K562 (cell line): ENCODE measurements around the gene CENPN. TPM values are rescaled to one million over a fixed set of nuclear protein-coding genes. Genes with fewer than 3 reads are reported as not detected.

ENCODE experiments used
- AFF4 ChIP-seq: sonication (generic); formaldehyde crosslinking; IDR thresholded peaks from 2 replicates; pipeline ENCODE4 v1.8.0; 2023; ENCODE audit warnings: mild to moderate bottlenecking, missing genetic modification reagents
- BMI1 ChIP-seq: fragments of 150-350 bp; IDR thresholded peaks from 2 replicates; pipeline ENCODE4 v1.6.1; 2014; ENCODE audit warnings: low read length
- CBX1 ChIP-seq: sonication (generic); IDR thresholded peaks from 2 replicates; pipeline ENCODE4 v1.6.1; 2016; ENCODE audit warnings: antibody characterized with exemption, low read depth, mild to moderate bottlenecking
- CREB3L1 ChIP-seq: fragments of 450-650 bp; IDR thresholded peaks from 2 replicates; pipeline ENCODE4 v1.6.1; 2014; ENCODE audit warnings: low read depth, mild to moderate bottlenecking, moderate library complexity, borderline replicate concordance
- DPF2 ChIP-seq: fragments of 450-650 bp; IDR thresholded peaks from 2 replicates; pipeline ENCODE4 v1.6.1; 2016
- FOXP1 ChIP-seq: sonication (generic); formaldehyde crosslinking; IDR thresholded peaks from 2 replicates; pipeline ENCODE4 v1.8.0; 2022; ENCODE audit warnings: mild to moderate bottlenecking, missing genetic modification reagents
- KAT7 ChIP-seq: sonication (generic); formaldehyde crosslinking; IDR thresholded peaks from 2 replicates; pipeline ENCODE4 v1.8.0; 2022; ENCODE audit warnings: missing genetic modification reagents, mild to moderate bottlenecking, borderline replicate concordance
- NCOA2 ChIP-seq, 2 experiments: fragments of 450-650 bp; IDR thresholded peaks; 2 replicates each; pipeline ENCODE4 v1.6.1; 2018; ENCODE audit warnings: mild to moderate bottlenecking in 2 of 2, moderate library complexity in 1 of 2; ENCODE audit not compliant: partially characterized antibody in 2 of 2
- PHB2 ChIP-seq: fragments of 450-650 bp; IDR thresholded peaks from 2 replicates; pipeline ENCODE4 v1.6.1; 2017; ENCODE audit warnings: low read depth
- POLR3A ChIP-seq: IDR thresholded peaks from 2 replicates; pipeline ENCODE4 v1.6.1; 2011; ENCODE audit warnings: borderline replicate concordance, mild to moderate bottlenecking, moderate library complexity; ENCODE audit not compliant: insufficient read length, insufficient read depth; ENCODE audit errors: extremely low read depth
- RUNX1 ChIP-seq: sonication (generic); IDR thresholded peaks from 2 replicates; pipeline ENCODE4 v1.6.1; 2016; ENCODE audit warnings: antibody characterized with exemption, low read depth
- SOX6 ChIP-seq: fragments of 450-650 bp; IDR thresholded peaks from 2 replicates; pipeline ENCODE4 v1.6.1; 2014; ENCODE audit warnings: mild to moderate bottlenecking
- TFE3 ChIP-seq: fragments of 450-650 bp; formaldehyde crosslinking; IDR thresholded peaks from 2 replicates; pipeline ENCODE4 v1.4.0; 2020; ENCODE audit warnings: mild to moderate bottlenecking, mixed read lengths
- THRB ChIP-seq: fragments of 450-650 bp; formaldehyde crosslinking; conservative IDR thresholded peaks from 2 replicates; pipeline ENCODE4 v1.4.0; 2022; ENCODE audit warnings: mild to moderate bottlenecking, missing genetic modification characterization
- ZBTB12 ChIP-seq: fragments of 250-450 bp; sonication (Bioruptor Pico); IDR thresholded peaks from 2 replicates; pipeline ENCODE4 v1.4.0; 2020
- ZFP91 ChIP-seq: sonication (generic); formaldehyde crosslinking; IDR thresholded peaks from 2 replicates; pipeline ENCODE4 v1.8.0; 2022; ENCODE audit warnings: mild to moderate bottlenecking, missing genetic modification reagents
- ZZZ3 ChIP-seq: fragments of 450-650 bp; IDR thresholded peaks from 2 replicates; pipeline ENCODE4 v1.6.1; 2016; ENCODE audit warnings: antibody characterized with exemption, mild to moderate bottlenecking, moderate library complexity
- polyA plus RNA-seq, 8 experiments: library from polyadenylated mRNA; depleted of rRNA in 4 of 8; stranded (reverse) in 5 of 8; unstranded in 3 of 8; fragments of >200 nt; fragmentation: Nextera tagmentation in 2 of 8; fragmentation: Illumina TruSeq in 1 of 8; extraction: Ambion mirVana in 2 of 8; extraction: Trizol in 1 of 8; gene quantifications; 2 replicates each; pipeline versions ENCODE4 v1.2.1 to v1.2.3, GENCODE V29; 2011 to 2014; ENCODE audit warnings: inconsistent platforms in 1 of 8, missing spikeins in 1 of 8
- total RNA-seq, 7 experiments: library from RNA; depleted of rRNA in 6 of 7; stranded (reverse); fragments of >200 nt in 6 of 7; fragmentation: Illumina TruSeq in 2 of 7; extraction: Trizol in 2 of 7; gene quantifications; 2 replicates each; pipeline versions ENCODE4 v1.2.1 to v1.2.3, GENCODE V29; 2011 to 2021; ENCODE audit warnings: low replicate concordance in 1 of 7

CENPN gene
- total and polyA plus RNA-seq, 9 of the 15 experiments (the other 6 are each of a cell fraction or from before 2014, with no cell fraction given), result 92.3 to 384 (median 140) TPM

GRCh38 chr16:80993307-80993706 is 13.7 kb upstream of the CENPN start (continued):
- TF ChIP-seq AFF4 (CRISPR knock-in tag) (no peak), SOX6 (peak; percentile 77), CREB3L1 (no peak), PHB2 (no peak), TFE3 (CRISPR knock-in tag) (no peak), KAT7 (CRISPR knock-in tag) (no peak), RUNX1 (no peak), ZFP91 (CRISPR knock-in tag) (no peak), DPF2 (peak; percentile 87), ZBTB12 (CRISPR knock-in tag) (no peak), FOXP1 (CRISPR knock-in tag) (no peak), THRB (CRISPR knock-in tag) (no peak), POLR3A (no peak), NCOA2 (IDR thresholded peaks at IDR 0.05; ENCODE audit: partially characterized antibody in 2 of 2) (no peak), ZZZ3 (no peak), BMI1 (no peak), CBX1 (no peak)
